22Rv1 (cell line): Measurements from ENCODE around the gene SPAG8.

Experiments used
- H3K27ac ChIP-seq: fragments of 450-650 bp; 2 replicates; pipeline ENCODE4 v1.5.1; 2017
- ZFX ChIP-seq: fragments of 450-650 bp; IDR thresholded peaks from 2 replicates; pipeline ENCODE4 v1.6.1; 2017; ENCODE audit warnings: antibody characterized with exemption, borderline replicate concordance
- TF ChIP-seq, protein P1 (sequence below): fragments of 450-650 bp; IDR thresholded peaks from 2 replicates; pipeline ENCODE4 v1.5.1; 2017; ENCODE audit warnings: mild to moderate bottlenecking

The SPAG8 gene

DNA sequence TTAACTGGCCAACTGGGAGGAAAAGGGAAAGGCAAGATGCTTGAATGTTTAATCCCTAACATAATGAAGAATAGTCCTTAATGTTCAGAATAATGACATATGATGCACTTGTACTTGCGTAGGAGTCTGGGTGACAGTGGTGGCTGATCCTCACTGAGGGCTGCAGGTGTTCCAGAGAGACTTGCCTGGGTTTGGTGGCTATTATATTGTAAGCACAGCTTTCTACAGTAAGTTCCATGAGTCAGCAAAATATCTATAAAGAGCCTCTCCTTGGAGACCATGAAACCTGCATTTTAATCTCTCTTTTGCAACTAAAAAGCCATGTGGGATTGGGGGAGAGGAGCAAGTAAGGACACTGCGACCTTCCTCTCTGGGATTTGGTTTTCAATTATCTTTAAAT lies 22.5 kb downstream of the SPAG8 start:
- no peak for TF ChIP-seq ZFX
- TF ChIP-seq, protein P1, sequence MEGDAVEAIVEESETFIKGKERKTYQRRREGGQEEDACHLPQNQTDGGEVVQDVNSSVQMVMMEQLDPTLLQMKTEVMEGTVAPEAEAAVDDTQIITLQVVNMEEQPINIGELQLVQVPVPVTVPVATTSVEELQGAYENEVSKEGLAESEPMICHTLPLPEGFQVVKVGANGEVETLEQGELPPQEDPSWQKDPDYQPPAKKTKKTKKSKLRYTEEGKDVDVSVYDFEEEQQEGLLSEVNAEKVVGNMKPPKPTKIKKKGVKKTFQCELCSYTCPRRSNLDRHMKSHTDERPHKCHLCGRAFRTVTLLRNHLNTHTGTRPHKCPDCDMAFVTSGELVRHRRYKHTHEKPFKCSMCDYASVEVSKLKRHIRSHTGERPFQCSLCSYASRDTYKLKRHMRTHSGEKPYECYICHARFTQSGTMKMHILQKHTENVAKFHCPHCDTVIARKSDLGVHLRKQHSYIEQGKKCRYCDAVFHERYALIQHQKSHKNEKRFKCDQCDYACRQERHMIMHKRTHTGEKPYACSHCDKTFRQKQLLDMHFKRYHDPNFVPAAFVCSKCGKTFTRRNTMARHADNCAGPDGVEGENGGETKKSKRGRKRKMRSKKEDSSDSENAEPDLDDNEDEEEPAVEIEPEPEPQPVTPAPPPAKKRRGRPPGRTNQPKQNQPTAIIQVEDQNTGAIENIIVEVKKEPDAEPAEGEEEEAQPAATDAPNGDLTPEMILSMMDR, result no peak
- H3K27ac ChIP-seq, result no peak overlapping the region

DNA sequence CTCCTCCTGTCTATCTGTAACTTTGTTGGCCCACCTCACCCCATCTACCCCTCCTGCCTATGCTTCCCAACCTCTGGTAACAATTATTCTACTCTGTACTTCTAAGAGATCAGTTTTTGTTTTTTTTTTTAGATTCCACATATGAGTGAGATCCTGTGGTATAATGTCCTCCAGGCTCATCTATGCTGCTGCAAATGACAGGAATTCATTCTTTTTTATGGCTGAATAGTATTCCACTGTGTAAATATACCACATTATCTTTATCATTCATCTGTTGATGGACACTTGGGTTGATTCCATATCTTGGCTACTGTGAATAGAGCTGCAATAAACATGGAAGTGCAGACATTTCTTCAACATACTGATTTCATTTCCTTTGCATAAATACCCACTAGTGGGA lies 28.6 kb downstream of the SPAG8 start:
- TF ChIP-seq, protein P1, result no peak
- TF ChIP-seq ZFX, result no peak
- no peak overlapping the region for H3K27ac ChIP-seq

DNA sequence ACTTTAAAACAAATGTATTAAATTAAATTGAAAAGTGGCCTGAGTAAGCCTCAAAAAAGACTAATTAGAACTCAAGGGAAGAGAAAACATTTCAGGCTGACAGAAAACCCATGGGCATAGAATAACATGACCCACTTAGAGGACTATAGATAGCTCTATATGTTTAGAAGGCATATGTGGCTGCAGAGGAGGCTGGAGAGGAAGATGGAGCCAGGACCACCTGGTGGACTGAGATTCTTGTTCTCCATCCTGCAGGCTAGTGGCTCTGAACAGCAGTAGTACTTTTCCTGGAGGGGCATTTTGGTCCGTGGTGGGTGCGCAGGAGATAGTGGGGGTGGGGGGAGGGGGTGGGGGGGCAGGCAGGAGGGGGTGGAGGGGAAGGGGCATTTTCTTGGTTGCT lies 31.0 kb downstream of the SPAG8 start:
- H3K27ac ChIP-seq, result no peak overlapping the region
- TF ChIP-seq, protein P1, result no peak

DNA sequence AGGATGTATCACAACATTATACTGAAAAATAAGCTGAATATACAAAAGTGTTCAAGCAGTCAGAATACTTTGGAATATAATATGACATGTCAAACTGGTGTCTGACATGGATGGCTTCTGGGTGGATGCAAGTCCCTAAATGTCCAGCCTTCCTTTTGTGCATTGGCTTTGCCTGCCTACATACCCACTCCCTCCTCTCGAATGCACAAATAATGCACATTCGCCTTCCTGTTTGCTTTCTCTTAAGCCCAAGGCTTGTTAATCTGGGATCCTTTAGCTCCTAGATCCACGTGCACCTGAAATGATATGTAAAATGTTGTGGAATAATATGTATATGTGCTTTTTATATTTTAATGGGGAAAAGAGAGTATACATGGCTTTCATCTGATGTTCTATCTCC lies 33.6 kb downstream of the SPAG8 start:
- H3K27ac ChIP-seq, result no peak overlapping the region
- TF ChIP-seq, protein P1, result no peak
- TF ChIP-seq ZFX, result no peak

DNA sequence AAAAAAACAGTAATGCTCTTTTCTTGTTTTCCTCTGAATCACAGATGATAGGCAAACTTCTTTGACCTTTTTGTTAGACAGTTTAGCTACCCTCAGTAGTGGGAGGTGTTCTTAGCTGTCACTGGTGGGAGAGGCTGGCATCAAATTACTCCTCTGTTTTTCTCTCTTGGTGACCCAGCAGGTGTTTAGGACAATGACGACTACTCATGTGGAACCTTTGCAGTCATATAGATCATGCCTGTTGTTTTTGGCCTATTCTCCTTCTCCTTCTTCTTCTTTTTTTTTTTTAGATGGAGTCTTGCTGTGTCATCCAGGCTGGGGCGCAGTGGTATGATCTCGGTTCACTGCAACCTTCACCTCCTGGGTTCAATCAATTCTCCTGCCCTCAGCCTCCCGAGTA lies 36.0 kb downstream of the SPAG8 start:
- H3K27ac ChIP-seq, result no peak overlapping the region
- TF ChIP-seq, protein P1, result no peak
- TF ChIP-seq ZFX, result no peak

DNA sequence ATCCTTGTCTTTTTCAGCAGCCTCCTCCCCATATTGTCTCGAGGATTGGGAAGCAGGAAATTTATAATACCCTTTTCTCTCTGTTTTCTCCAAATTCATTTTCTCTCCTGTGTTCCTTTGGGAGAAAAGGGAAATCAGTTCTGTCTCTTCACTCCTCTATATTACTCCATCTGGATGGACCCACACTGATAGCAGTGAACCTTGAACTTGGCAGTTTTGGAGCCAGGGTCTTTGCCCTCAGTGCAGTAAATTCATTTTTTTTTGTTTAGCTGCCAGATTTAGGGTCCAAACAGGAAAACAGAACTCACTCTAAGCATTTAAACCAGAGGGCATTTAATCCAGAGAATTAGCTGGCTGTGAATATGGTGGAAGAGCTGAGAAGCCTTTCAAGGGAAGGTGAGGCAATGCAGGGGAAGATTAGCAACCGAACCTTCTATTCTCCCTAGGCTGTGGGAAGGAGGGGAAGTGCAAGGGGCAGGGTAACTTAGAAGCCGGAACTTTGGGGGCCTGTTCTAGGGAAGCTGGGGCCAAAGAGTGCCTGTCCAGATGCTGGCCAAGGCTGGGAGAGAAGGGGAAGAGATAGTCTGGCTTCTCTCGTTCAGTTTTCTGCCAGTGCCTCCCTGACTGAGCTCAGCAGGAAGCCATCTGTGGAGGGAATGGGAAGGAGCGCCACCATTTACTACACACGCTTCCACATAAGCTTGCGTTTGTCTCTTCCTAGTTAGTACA lies 37.0 kb downstream of the SPAG8 start:
- TF ChIP-seq, protein P1, result no peak
- TF ChIP-seq ZFX, result no peak
- no peak overlapping the region for H3K27ac ChIP-seq

DNA sequence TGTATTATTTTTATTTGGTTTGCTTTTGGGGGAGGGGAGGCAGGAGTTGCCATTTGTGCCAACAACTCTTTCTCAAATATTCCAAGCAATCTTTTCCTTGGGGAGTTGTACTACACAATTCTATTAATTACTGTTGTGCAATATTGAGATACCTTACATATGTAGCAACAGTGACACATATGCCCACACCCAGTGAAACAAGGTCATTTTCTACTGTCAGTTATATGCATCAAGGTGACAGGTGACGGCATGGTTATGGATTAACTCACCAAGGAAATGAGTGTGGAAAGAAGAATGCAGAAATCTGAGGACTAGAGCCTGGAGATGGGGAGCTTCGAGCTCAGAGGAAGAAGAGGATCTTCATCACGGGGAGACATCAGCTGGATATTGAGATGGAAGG lies 40.1 kb downstream of the SPAG8 start:
- TF ChIP-seq, protein P1, result no peak
- TF ChIP-seq ZFX, result no peak
- peak overlapping the region; percentile 85 for H3K27ac ChIP-seq
